ENCODE results near the gene COPS2. TPM values are rescaled to one million over a fixed set of nuclear protein-coding genes. Genes with fewer than 3 reads are reported as not detected.
"Not testable (repeated sequence)": the region's sequence is repeated elsewhere in the genome, so short reads cannot be mapped to it uniquely, and the experiment has no call there.

Gene COPS2
- polyA plus RNA-seq, 1 experiment, result 135 TPM

DNA sequence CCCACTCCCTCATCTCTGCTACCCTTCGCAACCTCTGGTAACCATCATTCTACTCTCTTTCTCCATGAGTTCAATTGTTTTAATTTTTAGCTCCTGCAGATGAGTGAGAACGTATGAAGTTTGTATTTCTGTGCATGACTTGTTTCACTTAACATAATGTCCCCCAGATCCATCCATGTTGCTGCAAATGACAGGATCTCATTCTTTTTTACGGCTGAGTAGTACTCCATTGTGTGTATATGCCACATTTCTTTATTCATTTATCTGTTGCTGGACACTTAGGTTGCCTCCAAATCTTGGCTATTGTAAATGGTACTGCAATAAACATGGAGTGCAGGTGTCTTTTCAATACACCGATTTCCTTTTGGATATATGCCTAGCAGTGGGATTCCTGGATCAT is 26.7 kb upstream of the COPS2 start:
- TF ChIP-seq, protein P1, sequence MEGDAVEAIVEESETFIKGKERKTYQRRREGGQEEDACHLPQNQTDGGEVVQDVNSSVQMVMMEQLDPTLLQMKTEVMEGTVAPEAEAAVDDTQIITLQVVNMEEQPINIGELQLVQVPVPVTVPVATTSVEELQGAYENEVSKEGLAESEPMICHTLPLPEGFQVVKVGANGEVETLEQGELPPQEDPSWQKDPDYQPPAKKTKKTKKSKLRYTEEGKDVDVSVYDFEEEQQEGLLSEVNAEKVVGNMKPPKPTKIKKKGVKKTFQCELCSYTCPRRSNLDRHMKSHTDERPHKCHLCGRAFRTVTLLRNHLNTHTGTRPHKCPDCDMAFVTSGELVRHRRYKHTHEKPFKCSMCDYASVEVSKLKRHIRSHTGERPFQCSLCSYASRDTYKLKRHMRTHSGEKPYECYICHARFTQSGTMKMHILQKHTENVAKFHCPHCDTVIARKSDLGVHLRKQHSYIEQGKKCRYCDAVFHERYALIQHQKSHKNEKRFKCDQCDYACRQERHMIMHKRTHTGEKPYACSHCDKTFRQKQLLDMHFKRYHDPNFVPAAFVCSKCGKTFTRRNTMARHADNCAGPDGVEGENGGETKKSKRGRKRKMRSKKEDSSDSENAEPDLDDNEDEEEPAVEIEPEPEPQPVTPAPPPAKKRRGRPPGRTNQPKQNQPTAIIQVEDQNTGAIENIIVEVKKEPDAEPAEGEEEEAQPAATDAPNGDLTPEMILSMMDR (IDR thresholded peaks at IDR 0.05; ENCODE audit: low read depth, low read length), result no peak
- DNase-seq (ENCODE audit: low read depth, low spot score), result no peak
- Histone ChIP-seq H3K4me3 (ENCODE audit: low read depth, low read length) (no peak overlapping the region), H3K9me3 (ENCODE audit: control insufficient read depth, insufficient read depth, low read length) (no peaks in the 10 kb centered on the region), H3K27me3 (ENCODE audit: control insufficient read depth, insufficient read depth, low read length) (no peaks in the 10 kb centered on the region), H3K27ac (ENCODE audit: low read depth, low read length) (no peak overlapping the region)
- CTCF ChIA-PET, result no interaction called here
- POLR2A ChIA-PET, result no interaction called here

DNA sequence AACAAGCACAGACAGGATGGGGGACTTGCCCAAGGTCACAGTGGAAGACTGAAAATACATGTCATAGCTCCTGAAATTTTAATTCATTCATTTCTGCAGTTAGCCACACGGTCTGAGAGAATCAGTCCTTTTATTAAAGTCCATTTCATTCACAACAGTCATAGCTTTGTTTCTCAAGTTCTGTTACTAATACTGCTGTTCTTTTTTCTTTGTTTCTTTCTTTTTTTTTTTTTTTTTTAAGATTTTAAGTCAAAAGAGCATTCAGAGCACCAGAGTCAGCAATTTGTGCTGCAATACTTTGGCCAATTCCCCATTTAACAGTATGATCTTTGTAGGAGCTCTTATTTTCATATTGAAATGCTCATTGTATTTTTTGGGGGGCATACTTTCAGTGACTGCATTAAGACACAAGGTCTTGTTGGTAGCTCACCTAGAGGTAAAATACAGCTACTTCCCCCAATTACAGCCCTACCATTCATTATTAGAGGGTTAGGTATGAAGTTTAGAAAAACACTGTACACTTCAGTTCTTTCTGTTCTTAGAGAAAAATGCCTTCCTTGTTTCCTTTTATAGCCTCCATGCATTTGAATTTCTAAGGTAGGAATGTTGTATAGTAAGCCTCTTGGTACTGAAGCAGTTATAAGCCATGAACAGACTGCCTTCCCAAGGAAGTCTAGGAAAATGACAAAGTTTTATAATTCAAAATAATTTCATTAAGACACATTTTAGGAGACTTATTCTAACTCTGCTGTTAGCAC is 24.2 kb upstream of the COPS2 start:
- no peaks in the 10 kb centered on the region for H3K27me3 ChIP-seq (ENCODE audit: control insufficient read depth, insufficient read depth, low read length)
- H3K27ac ChIP-seq (ENCODE audit: low read depth, low read length), result no peak overlapping the region
- TF ChIP-seq, protein P1 (IDR thresholded peaks at IDR 0.05; ENCODE audit: low read depth, low read length), result no peak
- no peak overlapping the region for H3K4me3 ChIP-seq (ENCODE audit: low read depth, low read length)
- ChIA-PET POLR2A (interaction anchor here (0.7 kb wide), 1 partner anchor 134 kb away, joined by 4 read pairs; no protein-coding TSS in a partner anchor), CTCF (interaction anchor here (0.6 to 0.7 kb wide), 3 partner anchors 13 to 250 kb away, joined by 3 read pairs; no protein-coding TSS in a partner anchor)
- H3K9me3 ChIP-seq (ENCODE audit: control insufficient read depth, insufficient read depth, low read length), result no peaks in the 10 kb centered on the region
- no peak for DNase-seq (ENCODE audit: low read depth, low spot score)

DNA sequence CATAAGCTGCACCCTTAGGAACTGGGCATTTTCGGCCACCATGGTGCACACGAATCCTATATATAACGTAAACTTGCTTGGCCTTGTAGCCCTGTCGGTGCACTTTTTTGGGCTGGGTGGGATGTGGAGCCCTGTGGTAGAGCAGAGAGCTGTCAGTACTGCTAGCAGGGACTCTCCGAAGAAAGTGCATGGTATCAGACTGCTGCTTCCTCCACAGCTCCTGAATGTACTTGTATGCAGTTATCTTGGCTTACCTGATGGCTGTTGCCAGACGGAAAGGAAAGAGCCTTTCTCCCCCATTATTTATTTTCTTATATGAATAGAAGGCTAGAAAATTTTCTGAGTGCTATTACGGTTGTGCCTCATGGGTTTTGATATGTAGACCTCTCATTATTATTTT is 23.1 kb upstream of the COPS2 start:
- no peaks in the 10 kb centered on the region for H3K27me3 ChIP-seq (ENCODE audit: control insufficient read depth, insufficient read depth, low read length)
- no peak overlapping the region for H3K27ac ChIP-seq (ENCODE audit: low read depth, low read length)
- no peak overlapping the region for H3K4me3 ChIP-seq (ENCODE audit: low read depth, low read length)
- ChIA-PET POLR2A (no interaction called here), CTCF (no interaction called here)
- no peak for DNase-seq (ENCODE audit: low read depth, low spot score)
- H3K9me3 ChIP-seq (ENCODE audit: control insufficient read depth, insufficient read depth, low read length), result no peaks in the 10 kb centered on the region
- TF ChIP-seq, protein P1 (IDR thresholded peaks at IDR 0.05; ENCODE audit: low read depth, low read length), result no peak

DNA sequence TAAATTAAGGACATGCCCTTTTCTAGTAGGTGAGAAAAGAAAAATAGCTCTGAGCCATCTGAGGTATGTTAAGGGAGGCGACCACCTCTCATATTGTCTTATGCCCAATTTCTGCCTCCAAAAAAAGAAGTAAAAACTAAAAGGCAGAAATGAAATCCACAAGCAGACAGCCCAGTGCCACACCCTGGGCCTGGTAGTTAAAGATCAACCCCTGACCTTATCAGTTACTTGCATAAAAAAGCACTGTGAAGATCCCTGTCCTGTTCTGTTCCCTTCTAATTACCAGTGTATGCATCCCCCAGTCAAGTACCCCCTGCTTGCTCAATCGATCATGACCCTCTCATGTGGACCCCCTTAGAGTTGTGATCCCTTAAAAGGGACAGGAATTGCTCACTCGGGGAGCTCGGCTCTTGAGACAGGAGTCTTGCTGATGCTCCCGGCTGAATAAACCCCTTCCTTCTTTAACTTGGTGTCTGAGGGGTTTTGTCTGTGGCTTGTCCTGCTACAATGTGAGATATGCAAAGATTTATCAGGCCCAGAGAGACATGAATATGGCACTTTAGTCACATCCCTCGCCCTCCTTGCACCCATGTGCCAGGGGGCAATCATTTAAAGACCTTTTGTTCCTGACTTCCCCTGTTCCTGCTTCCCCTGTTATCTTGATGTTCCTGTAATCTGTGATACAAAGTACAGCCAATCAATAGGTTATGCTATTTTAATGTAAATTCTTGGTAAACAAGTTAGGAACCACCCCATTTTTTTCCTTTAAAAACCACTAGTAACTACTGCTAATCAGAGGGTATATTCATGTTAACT is 20.4 kb upstream of the COPS2 start:
- POLR2A ChIA-PET, result not testable (repeated sequence)
- CTCF ChIA-PET, result interaction anchor here (1.1 kb wide), 1 partner anchor 30 kb away, joined by 5 read pairs; no protein-coding TSS in a partner anchor

DNA sequence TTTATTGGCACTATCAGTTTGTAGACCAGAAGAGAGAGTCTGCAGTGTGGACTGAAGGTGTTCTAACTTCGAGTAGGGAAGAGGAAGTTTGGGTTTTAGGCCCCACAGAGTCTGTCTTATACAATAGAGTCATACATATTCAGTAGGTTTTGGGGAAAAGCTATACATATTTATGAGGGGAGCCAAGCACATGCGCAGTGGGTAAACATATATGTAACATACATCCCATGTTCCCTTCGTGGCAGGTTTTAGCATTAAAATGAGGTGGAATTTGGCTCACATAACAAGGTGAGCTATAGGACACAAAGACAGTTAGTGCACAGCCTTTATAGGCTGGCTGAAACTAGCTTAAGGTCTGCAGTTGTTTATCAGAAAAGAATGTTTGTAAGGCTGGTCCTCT is 19.5 kb upstream of the COPS2 start:
- no peak for DNase-seq (ENCODE audit: low read depth, low spot score)
- POLR2A ChIA-PET, result interaction anchor here (0.7 kb wide), 1 partner anchor 49 kb away, joined by 3 read pairs; no protein-coding TSS in a partner anchor
- TF ChIP-seq, protein P1 (IDR thresholded peaks at IDR 0.05; ENCODE audit: low read depth, low read length), result no peak
- Histone ChIP-seq H3K9me3 (ENCODE audit: control insufficient read depth, insufficient read depth, low read length) (no peaks in the 10 kb centered on the region), H3K27me3 (ENCODE audit: control insufficient read depth, insufficient read depth, low read length) (no peaks in the 10 kb centered on the region), H3K27ac (ENCODE audit: low read depth, low read length) (no peak overlapping the region), H3K4me3 (ENCODE audit: low read depth, low read length) (no peak overlapping the region)
- CTCF ChIA-PET, result interaction anchor here (1.1 kb wide), 1 partner anchor 30 kb away, joined by 5 read pairs; no protein-coding TSS in a partner anchor

More for the DNA sequence above, 20.4 kb upstream of the COPS2 start:
- not testable (repeated sequence) for H3K27ac ChIP-seq (ENCODE audit: low read depth, low read length); DNase-seq (ENCODE audit: low read depth, low spot score); H3K4me3 ChIP-seq (ENCODE audit: low read depth, low read length); H3K27me3 ChIP-seq (ENCODE audit: control insufficient read depth, insufficient read depth, low read length); H3K9me3 ChIP-seq (ENCODE audit: control insufficient read depth, insufficient read depth, low read length)
